ENCODE data around the gene NDUFA7. TPM values are rescaled to one million over a fixed set of nuclear protein-coding genes. Genes with fewer than 3 reads are reported as not detected.

The NDUFA7 gene
- total RNA-seq, 4 donors from 2014 or later = 6.9 to 25.9 (median 8.8) TPM; not detected in 1

- intact Hi-C loops (cut with DNase I; ENCODE audit: low total_unique reads) = no loop called here
Measured at GRCh38 chr19:8334458-8335342, 13.5 kb upstream of the NDUFA7 start.

GRCh38 chr19:8333767-8334457 lies 12.7 kb upstream of the NDUFA7 start:
- no peak for TF ChIP-seq CTCF (IDR thresholded peaks at IDR 0.05)
- TF ChIP-seq POLR2A (IDR thresholded peaks at IDR 0.05) = no peak
- intact Hi-C loops (cut with DNase I; ENCODE audit: low total_unique reads) = no loop called here
- no peak for DNase-seq
- H3K4me1 ChIP-seq = peaks cover 0 to 16% of the 10 kb centered on the region in 2 donors
- H3K27me3 ChIP-seq = peaks cover 0 to 14% of the 10 kb centered on the region in 2 donors
- H3K27ac ChIP-seq = no peak overlapping the region
- no peak overlapping the region for H3K4me3 ChIP-seq
- no peaks in the 10 kb centered on the region for H3K36me3 ChIP-seq
- no peaks in the 10 kb centered on the region for H3K9me3 ChIP-seq

More at GRCh38 chr19:8334458-8335342, 13.5 kb upstream of the NDUFA7 start:
- TF ChIP-seq CTCF (IDR thresholded peaks at IDR 0.05) = no peak
- no peak for TF ChIP-seq POLR2A (IDR thresholded peaks at IDR 0.05)
- H3K9me3 ChIP-seq = no peaks in the 10 kb centered on the region
- H3K27ac ChIP-seq = no peak overlapping the region
- DNase-seq = no peak
- no peak overlapping the region for H3K4me3 ChIP-seq
- no peaks in the 10 kb centered on the region for H3K36me3 ChIP-seq
- peaks cover 0 to 16% of the 10 kb centered on the region in 2 donors for H3K4me1 ChIP-seq
- H3K27me3 ChIP-seq = peaks cover 0 to 14% of the 10 kb centered on the region in 2 donors

- Histone ChIP-seq H3K27ac (no peak overlapping the region), H3K4me1 (peaks cover 0 to 16% of the 10 kb centered on the region in 2 donors), H3K27me3 (peaks cover 0 to 14% of the 10 kb centered on the region in 2 donors), H3K36me3 (no peaks in the 10 kb centered on the region), H3K4me3 (no peak overlapping the region), H3K9me3 (no peaks in the 10 kb centered on the region)
- DNase-seq = no peak
- intact Hi-C loops (cut with DNase I; ENCODE audit: low total_unique reads) = no loop called here
- no peak for TF ChIP-seq CTCF (IDR thresholded peaks at IDR 0.05)
- no peak for TF ChIP-seq POLR2A (IDR thresholded peaks at IDR 0.05)
Measured at GRCh38 chr19:8332976-8333766, 12.0 kb upstream of the NDUFA7 start.

GRCh38 chr19:8331263-8331845 lies 10.2 kb upstream of the NDUFA7 start:
- intact Hi-C loops (cut with DNase I; ENCODE audit: low total_unique reads) = no loop called here
- Histone ChIP-seq H3K27me3 (peaks cover 0 to 14% of the 10 kb centered on the region in 2 donors), H3K27ac (no peak overlapping the region), H3K36me3 (no peaks in the 10 kb centered on the region), H3K4me3 (no peak overlapping the region), H3K4me1 (peaks cover 0 to 16% of the 10 kb centered on the region in 2 donors), H3K9me3 (no peaks in the 10 kb centered on the region)
- no peak for DNase-seq
- no peak for TF ChIP-seq CTCF (IDR thresholded peaks at IDR 0.05)
- TF ChIP-seq POLR2A (IDR thresholded peaks at IDR 0.05) = no peak
